ENCODE measurements around the gene NCOR2.

Gene NCOR2

DNA sequence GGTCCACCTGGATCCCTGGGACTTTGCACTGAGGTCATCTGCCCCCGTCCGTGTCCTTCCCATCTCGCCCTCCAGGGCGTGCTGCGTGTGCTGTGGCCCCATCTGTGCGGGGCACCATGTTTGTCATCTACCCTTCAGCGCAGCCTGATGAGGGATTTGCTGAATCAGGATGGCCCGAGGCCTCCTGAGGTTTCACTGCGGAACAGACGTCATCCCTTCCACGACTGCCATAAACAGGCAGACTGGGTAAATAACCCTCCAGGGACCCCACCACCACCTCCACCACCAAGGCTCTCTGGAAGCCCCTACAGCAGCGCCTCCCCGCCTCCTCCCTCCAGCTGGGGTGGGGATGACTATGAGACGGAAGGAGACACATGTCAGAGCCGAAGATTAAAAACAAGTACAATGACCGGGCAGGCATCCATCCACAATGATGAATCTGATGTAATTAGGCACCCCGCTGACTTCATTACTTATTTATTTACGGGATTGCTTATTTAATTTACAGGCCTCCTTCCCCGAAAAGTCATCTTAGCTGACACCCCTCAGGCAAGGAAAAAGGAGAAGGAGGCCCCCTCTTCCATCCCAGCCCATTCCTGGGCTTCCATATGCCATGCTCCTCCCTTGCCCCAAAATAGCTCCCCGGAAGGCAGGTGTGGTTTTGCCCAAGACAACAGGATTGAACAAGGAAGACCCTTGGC, 39.4 kb downstream of the NCOR2 start:
- DNase-seq (ENCODE audit: low read depth, low spot score), result peak; percentile 85

DNA sequence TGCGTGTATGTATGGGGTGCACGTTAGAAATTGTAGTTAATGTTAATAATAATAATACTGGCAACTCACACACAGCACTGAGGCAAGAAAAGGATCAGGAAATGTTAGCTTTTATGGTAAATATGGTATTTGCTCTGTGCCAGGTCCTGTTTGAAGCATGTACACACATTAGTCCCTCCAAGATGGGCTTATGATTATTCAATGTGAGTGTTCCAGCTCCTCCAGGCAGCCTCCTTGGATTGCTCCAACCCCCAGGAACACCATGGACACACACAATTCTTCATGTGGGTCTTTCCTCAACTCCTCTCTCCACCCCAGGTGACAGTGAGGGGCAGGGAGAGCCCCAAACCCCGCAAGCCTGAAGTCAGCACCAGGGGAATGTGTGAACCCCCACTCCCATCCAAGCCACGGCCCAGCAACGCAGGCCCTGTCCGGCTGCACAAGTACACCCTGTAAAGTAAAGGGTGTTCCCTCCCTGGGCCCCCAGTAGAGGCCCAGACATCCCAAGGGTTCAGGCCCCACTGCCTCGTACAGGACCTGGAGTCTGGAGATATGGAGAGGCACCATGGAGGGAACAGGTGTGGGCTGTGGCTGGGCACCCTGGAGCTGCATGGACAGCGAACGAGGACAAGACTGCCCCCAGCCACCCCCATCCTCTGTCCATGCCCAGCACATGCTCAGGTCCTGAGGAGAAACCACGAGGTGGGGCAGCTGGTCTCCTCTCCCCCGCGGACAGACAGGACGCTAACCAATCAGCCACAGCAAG, 41.3 kb downstream of the NCOR2 start:
- no peak for DNase-seq (ENCODE audit: low read depth, low spot score)

DNA sequence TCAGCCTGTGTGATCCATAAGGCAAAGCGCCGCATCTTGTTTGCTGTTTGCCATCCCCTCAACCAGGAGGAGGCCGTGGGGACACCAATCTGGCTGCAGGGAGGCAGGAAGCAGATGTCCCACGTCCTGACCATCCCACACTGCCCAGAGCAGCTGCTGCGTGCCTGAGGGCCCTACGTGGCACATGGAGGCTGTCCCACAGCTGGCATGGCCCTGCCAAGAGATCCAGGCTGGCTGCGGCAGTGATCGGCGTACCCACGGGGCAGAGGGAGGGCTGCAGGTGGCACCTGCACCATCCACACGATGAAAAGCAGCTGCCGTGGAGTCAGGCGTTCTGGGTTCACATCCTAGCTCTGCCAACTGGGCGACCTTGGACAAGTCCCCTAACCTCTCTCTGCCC, 42.0 kb downstream of the NCOR2 start:
- no peak for DNase-seq (ENCODE audit: low read depth, low spot score)

- no peak for DNase-seq (ENCODE audit: low read depth, low spot score)
Observed at GRCh38 chr12:124524231-124524925, 43.0 kb downstream of the NCOR2 start.

- no peak for DNase-seq (ENCODE audit: low read depth, low spot score)
Observed at GRCh38 chr12:124523071-124523470, 44.3 kb downstream of the NCOR2 start.

- no peak for DNase-seq (ENCODE audit: low read depth, low spot score)
Observed at GRCh38 chr12:124520907-124521306, 46.5 kb downstream of the NCOR2 start.

GRCh38 chr12:124520265-124520701, 47.1 kb downstream of the NCOR2 start:
- DNase-seq (ENCODE audit: low read depth, low spot score), result peak; percentile 78

DNA sequence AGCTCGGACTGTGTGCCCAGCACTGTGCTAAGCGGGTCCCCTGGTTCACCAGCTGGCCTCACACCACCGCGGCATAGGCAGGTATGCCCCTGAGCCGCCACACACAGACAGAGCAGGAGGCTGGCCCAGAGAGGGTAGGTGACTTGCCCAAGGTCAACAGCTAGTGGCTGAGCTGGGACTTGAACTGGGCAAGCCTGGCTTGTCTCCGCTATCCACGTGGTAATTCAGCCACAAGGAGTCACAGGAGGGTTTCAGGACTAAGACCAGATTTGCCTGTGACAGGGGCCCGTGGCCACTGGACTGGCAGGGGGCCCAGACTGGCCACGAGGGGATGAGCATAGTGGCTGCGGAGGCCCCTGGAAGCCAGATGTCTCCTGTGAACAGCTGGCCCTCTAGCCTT, 47.7 kb downstream of the NCOR2 start:
- DNase-seq (ENCODE audit: low read depth, low spot score), result no peak

- DNase-seq (ENCODE audit: low read depth, low spot score), result peak; percentile 59
Observed at GRCh38 chr12:124518051-124518932, 49.1 kb downstream of the NCOR2 start.
